GM10266 (cell line): ENCODE results near the gene ZFC3H1.

ENCODE experiments used
- DNase-seq: peaks from one replicate; pipeline ENCODE4 v3.0.0; 2012; ENCODE audit errors: extremely low spot score
- CTCF ChIP-seq: IDR thresholded peaks from 2 replicates; pipeline ENCODE4 v1.5.1; 2012; ENCODE audit warnings: mild to moderate bottlenecking, low read depth; ENCODE audit not compliant: control insufficient read depth, insufficient read depth; ENCODE audit errors: missing control alignments

Gene ZFC3H1

GRCh38 chr12:71607494-71608330 is 55.9 kb downstream of the ZFC3H1 start:
- no peak for TF ChIP-seq CTCF
- no peak for DNase-seq

- no peak for DNase-seq
- no peak for TF ChIP-seq CTCF
Measured at GRCh38 chr12:71605039-71605438, 58.6 kb downstream of the ZFC3H1 start.

- TF ChIP-seq CTCF = no peak
- no peak for DNase-seq
Measured at GRCh38 chr12:71602761-71603577, 60.7 kb downstream of the ZFC3H1 start.

GRCh38 chr12:71601546-71601945 is 62.1 kb downstream of the ZFC3H1 start:
- no peak for DNase-seq
- TF ChIP-seq CTCF = no peak

- no peak for DNase-seq
- no peak for TF ChIP-seq CTCF
Measured at GRCh38 chr12:71599210-71599609, 64.4 kb downstream of the ZFC3H1 start.

GRCh38 chr12:71594214-71594948 is 69.3 kb downstream of the ZFC3H1 start:
- no peak for DNase-seq
- no peak for TF ChIP-seq CTCF
